NT2/D1 (cell line): ENCODE measurements around the gene DMTF1.
"Not testable (repeated sequence)": the region's sequence is repeated elsewhere in the genome, so short reads cannot be mapped to it uniquely, and the experiment has no call there.

Source experiments
- DNase-seq: peaks from one replicate; pipeline ENCODE4 v3.0.0-alpha.2; 2011; ENCODE audit warnings: low read depth, low spot score
- H3K27me3 ChIP-seq: 2 replicates; pipeline ENCODE4 v1.6.0; 2011; ENCODE audit warnings: mild to moderate bottlenecking; ENCODE audit not compliant: insufficient read length, insufficient read depth
- H3K36me3 ChIP-seq: 2 replicates; pipeline ENCODE4 v1.6.1; 2011; ENCODE audit warnings: mild to moderate bottlenecking, low read length, mixed read lengths; ENCODE audit not compliant: insufficient read depth, insufficient read length
- H3K4me1 ChIP-seq: 2 replicates; pipeline ENCODE4 v1.5.1; 2011; ENCODE audit not compliant: insufficient read depth, insufficient read length
- H3K4me3 ChIP-seq: 2 replicates; pipeline ENCODE4 v1.5.1; 2011; ENCODE audit warnings: low read depth; ENCODE audit not compliant: insufficient read length
- H3K9ac ChIP-seq: 2 replicates; pipeline ENCODE4 v1.6.0; 2011; ENCODE audit warnings: low read depth; ENCODE audit not compliant: insufficient read length
- H3K9me3 ChIP-seq: 2 replicates; pipeline ENCODE4 v1.5.1; 2011; ENCODE audit warnings: mild to moderate bottlenecking, low read length; ENCODE audit not compliant: insufficient read depth
- SUZ12 ChIP-seq: IDR thresholded peaks from 2 replicates; pipeline ENCODE4 v1.6.1; 2011; ENCODE audit not compliant: insufficient read length, insufficient read depth; ENCODE audit errors: extremely low read depth
- YY1 ChIP-seq: IDR thresholded peaks from 2 replicates; pipeline ENCODE4 v1.6.1; 2011; ENCODE audit not compliant: insufficient read length, insufficient read depth
- ZNF274 ChIP-seq: IDR thresholded peaks from 2 replicates; pipeline ENCODE4 v1.6.1; 2011; ENCODE audit warnings: mild to moderate bottlenecking, low read depth, low read length

DMTF1 gene

DNA sequence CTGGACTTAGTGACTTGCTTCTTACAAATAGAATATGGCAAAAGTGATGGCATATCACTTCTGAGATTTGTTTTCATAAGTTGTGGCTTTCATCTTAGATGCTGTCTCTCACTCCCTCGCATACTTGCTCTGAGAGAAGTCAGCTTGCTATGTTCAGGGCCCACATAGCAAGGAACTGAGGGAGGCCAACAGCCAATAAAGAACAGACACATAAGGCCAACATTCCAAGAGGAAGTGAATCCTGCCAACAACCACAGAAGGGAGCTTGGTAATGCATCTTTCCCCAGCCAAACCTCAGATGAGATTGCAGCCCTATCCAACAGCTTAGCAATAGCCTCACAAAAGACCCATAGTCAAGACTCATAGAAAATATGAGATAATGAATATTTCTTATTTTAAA is 39.2 kb upstream of the DMTF1 start:
- H3K4me1 ChIP-seq: no peaks in the 10 kb centered on the region
- H3K9ac ChIP-seq: no peak overlapping the region
- TF ChIP-seq ZNF274 (no peak), YY1 (no peak), SUZ12 (no peak)
- H3K4me3 ChIP-seq: no peak overlapping the region
- H3K27me3 ChIP-seq: no peaks in the 10 kb centered on the region
- DNase-seq: no peak
- no peaks in the 10 kb centered on the region for H3K36me3 ChIP-seq
- no peaks in the 10 kb centered on the region; the same call in 1 of the 2 replicates for H3K9me3 ChIP-seq

DNA sequence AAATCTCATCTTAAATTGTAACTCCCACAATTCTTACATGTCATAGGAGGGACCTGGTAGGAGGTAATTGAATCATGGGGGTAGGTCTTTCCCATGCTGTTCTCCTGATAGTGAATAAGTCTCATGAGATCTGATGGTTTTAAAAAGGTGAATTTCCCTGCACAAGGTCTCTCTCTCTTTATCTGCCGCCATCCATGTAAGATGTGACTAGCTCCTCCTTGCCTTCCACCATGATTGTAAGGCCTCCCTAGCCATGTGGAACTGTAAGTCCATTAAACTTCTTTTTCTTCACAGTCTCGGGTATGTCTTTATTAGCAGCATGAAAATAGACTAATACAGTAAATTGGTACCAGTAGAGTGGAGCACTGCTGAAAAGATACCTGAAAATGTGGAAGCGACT is 38.3 kb upstream of the DMTF1 start:
- not testable (repeated sequence) for H3K4me3 ChIP-seq, H3K36me3 ChIP-seq, H3K4me1 ChIP-seq, H3K9ac ChIP-seq, H3K9me3 ChIP-seq, H3K27me3 ChIP-seq, DNase-seq

DNA sequence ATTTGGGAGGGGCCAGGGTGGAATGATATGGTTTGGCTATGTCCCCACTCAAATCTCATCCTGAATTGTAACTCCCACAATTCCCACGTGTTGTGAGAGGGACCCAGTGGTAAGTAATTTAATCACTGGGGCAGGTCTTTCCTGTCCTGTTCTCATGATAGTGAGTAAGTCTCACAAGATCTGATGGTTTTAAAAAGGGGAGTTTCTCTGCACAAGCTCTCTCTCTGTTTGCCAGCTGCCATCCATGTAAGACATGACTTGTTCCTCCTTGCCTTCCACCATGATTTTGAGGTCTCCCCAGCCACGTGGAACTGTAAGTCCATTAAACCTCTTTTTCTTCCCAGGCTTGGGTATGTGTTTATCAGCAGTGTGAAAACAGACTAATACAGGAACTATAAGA is 36.5 kb upstream of the DMTF1 start:
- not testable (repeated sequence) for H3K9me3 ChIP-seq, H3K4me1 ChIP-seq, H3K9ac ChIP-seq, H3K27me3 ChIP-seq, H3K36me3 ChIP-seq, H3K4me3 ChIP-seq, DNase-seq

DNA sequence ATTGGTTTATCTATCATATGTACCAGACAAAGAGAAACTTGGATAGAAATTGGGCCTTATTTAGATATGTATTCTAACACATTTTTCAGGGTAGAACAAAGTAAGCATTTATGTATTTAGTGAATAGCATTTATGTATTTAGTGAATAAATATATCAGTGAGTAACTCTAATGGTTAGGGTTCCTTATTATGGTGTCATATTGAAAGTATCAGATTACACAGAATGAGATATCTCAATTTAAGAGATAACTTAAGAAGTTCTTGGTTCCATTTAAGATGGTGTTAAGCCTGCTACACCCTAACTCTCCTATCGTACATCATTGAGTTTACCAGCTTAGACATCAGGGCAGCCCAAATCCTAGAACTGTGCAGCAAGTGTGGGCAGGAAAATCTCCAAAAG is 35.9 kb upstream of the DMTF1 start:
- Histone ChIP-seq H3K4me3 (no peak overlapping the region), H3K4me1 (no peaks in the 10 kb centered on the region), H3K9ac (no peak overlapping the region), H3K9me3 (no peaks in the 10 kb centered on the region; the same call in 1 of the 2 replicates), H3K27me3 (no peaks in the 10 kb centered on the region), H3K36me3 (no peaks in the 10 kb centered on the region)
- no peak for DNase-seq
- TF ChIP-seq SUZ12 (no peak), YY1 (no peak), ZNF274 (no peak)

DNA sequence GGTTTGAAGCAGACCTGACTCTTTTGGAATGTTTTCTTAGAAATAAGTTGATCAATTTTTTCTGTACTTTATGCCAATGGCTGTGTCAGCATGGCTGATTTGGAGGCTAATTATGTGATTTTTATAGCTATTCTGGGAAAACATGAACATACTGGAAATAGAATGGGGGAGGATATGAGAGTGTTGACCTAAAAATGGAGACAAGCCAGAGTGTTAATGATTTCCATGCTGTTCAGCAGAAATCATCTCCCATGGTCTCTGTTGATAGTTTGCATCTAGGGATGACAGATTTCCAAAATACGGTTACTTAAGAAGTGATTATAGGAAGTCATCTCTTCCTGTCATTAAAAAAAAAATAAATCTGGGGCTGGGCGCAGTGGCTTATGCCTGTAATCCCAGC is 32.7 kb upstream of the DMTF1 start:
- Histone ChIP-seq H3K9ac (no peak overlapping the region), H3K9me3 (no peaks in the 10 kb centered on the region), H3K4me1 (no peaks in the 10 kb centered on the region), H3K27me3 (no peaks in the 10 kb centered on the region), H3K4me3 (no peak overlapping the region), H3K36me3 (no peaks in the 10 kb centered on the region)
- DNase-seq: no peak
- TF ChIP-seq SUZ12: no peak
- no peak for TF ChIP-seq ZNF274
- TF ChIP-seq YY1: no peak

DNA sequence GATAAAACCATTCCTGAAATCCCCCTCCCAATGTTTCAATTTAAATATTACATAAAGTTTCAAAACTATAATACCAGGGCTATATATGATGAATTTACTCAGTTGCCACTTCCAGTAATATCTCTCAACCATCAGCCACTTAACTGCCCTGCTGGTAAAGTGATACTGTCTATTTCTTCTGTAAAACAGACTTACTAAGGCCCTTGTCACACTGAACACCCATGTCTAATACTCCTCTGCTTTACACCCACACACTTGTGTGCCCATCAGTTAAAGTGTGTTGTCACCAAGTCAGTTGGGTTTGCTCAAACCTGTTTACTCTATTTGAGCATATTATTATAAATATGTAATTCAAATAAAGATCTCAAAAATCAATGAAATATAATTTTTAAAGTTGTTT is 29.1 kb upstream of the DMTF1 start:
- DNase-seq: no peak
- no peaks in the 10 kb centered on the region for H3K4me1 ChIP-seq
- no peaks in the 10 kb centered on the region for H3K36me3 ChIP-seq
- no peaks in the 10 kb centered on the region for H3K9me3 ChIP-seq
- no peak for TF ChIP-seq ZNF274
- H3K4me3 ChIP-seq: no peak overlapping the region
- no peaks in the 10 kb centered on the region for H3K27me3 ChIP-seq
- no peak overlapping the region for H3K9ac ChIP-seq

DNA sequence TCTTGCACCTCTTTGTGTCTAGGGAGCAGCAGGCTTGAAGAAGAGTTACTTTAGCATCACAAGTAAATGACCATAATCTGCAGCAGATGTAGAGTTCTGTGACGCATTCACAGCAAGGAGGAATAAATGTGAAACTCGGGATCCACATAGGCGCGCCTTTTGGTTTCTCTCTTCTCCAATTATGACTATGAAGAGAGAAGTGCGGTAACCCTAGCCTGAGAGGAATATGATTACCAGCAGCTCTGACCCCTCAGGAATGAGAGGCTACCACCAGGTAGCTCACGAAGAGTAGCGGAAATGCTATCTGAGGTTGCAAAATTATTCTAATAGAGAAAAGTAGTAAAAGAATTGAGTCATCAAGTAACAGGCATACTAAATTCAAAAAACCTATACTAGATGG is 25.2 kb upstream of the DMTF1 start:
- DNase-seq: no peak
- H3K36me3 ChIP-seq: no peaks in the 10 kb centered on the region
- no peaks in the 10 kb centered on the region for H3K9me3 ChIP-seq
- no peaks in the 10 kb centered on the region for H3K27me3 ChIP-seq
- H3K4me1 ChIP-seq: no peaks in the 10 kb centered on the region
- TF ChIP-seq YY1: no peak
- TF ChIP-seq ZNF274: no peak
- no peak overlapping the region for H3K4me3 ChIP-seq
- no peak overlapping the region for H3K9ac ChIP-seq

DNA sequence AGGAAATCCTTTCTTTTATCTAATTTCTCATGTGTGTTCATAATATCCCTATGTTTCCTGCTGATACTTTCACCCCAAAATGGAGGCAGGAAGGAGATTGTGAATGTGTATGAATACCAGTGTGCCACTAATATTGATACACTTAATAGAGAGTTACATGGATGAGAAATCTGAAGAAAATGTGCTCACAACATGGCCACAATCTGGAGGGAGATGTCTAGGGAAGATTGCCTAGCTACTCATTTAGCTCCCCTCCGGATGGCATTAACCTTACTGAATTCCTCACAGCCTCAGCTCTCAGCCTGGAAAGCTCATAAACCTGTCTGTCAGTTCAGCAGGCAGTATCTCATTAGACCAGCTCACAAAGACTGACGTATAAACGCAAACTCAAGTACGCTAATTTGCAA is 23.4 kb upstream of the DMTF1 start:
- H3K27me3 ChIP-seq: no peaks in the 10 kb centered on the region
- no peaks in the 10 kb centered on the region for H3K4me1 ChIP-seq
- H3K9ac ChIP-seq: no peak overlapping the region
- H3K9me3 ChIP-seq: no peaks in the 10 kb centered on the region
- TF ChIP-seq SUZ12 (no peak), YY1 (no peak), ZNF274 (no peak)
- no peaks in the 10 kb centered on the region for H3K36me3 ChIP-seq
- DNase-seq: no peak
- no peak overlapping the region for H3K4me3 ChIP-seq
